Measurements from ENCODE around the gene CBX6.
"Not testable (repeated sequence)": the region's sequence is repeated elsewhere in the genome, so short reads cannot be mapped to it uniquely, and the experiment has no call there.

The CBX6 gene

DNA sequence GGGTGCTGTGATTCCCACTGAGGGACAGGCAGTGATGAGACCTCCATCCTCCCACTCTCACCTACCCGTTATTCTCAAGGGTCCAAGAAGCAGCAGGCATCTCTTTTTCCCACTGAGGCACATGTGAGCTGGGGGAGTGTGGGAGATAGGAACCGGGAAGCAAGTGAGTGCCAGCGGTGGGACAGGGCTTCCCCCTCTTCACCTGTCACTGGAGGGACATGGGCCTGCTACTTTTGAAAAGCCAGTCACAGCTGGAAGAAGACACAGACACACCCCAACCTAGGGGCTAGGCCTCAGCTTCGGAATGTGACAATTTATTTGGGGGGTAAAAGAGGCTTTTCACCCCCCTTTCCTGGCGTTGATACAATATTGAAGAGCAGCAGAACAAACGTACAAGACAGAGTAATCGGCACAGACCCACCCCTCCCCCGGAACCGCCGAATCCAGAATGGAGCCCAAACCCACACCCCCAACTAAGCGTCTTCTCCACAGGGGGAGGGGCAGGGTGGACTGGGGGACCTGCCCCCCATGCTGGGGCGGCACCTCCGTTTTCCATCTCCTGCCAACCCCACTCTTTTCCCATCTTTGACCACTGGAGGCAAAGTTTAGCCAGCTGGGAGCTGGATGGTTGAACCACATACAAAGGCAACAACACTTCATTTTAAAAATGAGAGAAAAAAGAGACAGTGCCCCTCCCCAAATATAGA is 10.7 kb downstream of the CBX6 start:
- no peak for DNase-seq (ENCODE audit: low read depth in 2 of 2, low spot score in 1 of 2)

DNA sequence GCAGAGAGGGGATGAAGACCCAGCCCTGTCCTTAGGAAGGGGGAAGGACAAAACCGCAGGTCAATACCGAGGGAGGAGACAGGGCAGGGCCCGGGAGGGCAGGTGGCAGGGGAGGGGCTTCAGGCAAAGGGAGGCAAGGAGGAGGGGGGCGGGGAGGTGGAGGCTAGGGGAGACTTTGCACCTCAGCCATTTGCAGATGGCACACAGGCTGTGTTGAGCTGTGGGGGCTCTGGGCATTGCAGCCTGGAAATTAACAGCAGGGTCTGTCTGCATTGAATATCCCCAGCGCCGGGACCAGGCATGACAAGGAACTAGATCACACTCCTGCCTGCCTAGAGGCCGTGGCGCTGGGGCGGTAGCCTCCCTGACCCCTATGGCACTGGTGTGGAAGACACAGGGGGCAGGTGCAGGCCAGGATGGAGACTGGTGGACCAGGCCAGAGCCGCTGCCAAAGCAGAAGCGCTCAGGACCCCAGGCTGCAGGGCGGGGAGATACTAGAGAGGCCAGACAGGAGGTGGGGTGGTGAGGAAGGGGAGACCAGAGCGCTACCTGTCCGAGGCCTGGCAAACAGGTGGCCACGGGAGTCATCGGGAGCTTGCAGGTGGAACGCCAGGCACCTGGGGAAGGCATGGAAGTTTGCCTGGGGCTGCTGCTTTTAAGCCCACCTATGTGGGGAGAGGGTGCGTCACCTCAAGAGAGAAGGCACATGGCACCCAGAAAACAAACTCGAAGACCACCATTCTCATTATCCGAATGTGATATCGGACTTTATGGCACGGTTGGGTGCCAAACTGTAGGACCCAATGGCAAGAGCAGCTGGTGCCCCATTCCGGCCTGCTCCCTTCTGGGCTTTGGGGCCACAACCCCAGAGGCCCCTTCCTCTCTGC is 11.5 kb downstream of the CBX6 start:
- no peak for DNase-seq (ENCODE audit: low read depth in 2 of 2, low spot score in 1 of 2)

DNA sequence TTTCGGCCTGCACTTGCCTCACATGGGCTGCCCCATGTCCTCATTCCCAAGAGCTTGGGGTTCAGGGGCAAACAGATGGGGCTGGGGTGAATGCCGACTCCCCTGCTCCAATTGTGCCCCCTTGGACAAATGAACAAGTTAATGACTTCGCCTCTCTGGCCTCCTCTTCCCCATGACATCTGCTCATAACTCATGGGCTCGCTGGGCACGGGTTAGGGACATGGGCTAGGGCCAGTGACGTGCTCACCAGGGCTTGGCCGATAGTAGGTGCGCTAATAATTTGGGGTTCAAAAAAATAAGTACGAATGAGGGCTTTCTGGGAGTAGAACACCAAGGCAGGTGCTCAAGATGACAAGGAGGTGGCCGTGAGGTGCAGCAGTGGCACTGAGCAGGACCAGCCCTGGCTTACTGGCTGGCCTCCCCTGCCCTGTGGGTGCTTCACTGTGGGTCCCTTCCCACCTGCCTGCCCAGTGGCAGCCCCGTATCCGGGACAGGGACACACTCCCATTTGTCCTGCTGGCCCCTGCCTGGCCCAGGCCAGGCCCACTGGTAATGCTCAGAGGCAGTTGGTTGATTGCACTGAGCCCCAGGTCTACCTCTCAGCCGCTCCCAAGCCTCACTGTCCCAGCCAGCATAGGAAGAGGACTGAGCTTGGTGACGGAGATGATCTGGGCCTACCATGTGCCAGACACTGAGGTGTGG is 12.3 kb downstream of the CBX6 start:
- no peak for DNase-seq (ENCODE audit: low read depth in 2 of 2, low spot score in 1 of 2)

DNA sequence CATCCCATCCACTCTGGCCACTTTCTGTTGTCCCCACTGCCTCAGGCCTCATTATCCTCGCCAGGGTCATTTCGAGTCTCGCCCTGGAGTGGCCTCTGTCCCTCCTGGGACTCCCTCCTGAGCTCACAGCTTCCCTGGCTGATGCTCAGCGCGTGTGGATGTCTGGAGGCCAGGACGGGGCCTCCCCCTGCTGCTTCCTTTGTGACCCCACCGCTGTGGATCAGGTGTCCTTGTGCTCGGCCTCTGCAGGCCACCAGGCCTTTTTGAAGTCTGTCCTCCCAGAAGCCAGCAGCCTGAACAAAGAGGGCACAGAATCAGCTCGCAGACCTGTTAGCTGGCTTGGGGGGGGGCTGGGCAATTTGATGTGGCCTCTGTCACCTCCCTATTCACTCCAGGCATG is 13.5 kb downstream of the CBX6 start:
- DNase-seq (ENCODE audit: low read depth in 2 of 2, low spot score in 1 of 2), result no peak

DNA sequence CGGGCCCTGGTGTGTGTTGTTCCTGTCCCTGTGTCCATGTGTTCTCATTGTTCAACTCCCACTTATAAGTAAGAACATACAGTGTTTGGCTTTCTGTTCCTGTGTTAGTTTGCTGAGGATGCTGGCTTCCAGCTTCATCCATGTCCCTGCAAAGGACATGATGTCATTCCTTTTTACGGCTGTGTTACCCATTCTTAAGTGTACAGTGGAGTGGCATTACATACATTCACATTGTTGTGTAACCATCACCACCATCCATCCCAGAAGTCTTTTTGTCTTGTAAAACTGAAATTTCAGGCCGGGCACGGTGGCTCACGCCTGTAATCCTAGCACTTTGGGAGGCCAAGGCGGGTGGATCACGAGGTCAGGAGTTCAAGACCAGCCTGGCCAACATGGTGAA is 17.5 kb downstream of the CBX6 start:
- not testable (repeated sequence) for DNase-seq (ENCODE audit: low read depth in 2 of 2, low spot score in 1 of 2)

DNA sequence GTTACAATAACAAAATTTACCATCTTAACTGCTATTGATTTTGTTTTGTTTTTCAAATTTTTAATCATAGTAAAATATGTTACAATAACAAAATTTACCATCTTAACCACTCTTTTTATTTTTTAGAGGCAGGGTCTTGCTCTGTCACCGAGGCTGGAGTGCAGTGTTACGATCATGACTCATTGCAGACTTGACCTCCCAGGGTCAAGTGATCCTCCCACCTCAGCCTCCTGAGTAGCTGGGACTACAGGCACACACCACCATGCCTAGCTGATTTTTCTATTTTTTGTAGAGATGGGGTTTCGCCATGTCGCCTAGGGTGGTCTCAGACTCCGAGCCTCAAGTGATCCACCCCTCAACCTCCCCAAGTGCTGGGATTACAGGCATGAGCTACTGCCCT is 18.1 kb downstream of the CBX6 start:
- not testable (repeated sequence) for DNase-seq (ENCODE audit: low read depth in 2 of 2, low spot score in 1 of 2)

DNA sequence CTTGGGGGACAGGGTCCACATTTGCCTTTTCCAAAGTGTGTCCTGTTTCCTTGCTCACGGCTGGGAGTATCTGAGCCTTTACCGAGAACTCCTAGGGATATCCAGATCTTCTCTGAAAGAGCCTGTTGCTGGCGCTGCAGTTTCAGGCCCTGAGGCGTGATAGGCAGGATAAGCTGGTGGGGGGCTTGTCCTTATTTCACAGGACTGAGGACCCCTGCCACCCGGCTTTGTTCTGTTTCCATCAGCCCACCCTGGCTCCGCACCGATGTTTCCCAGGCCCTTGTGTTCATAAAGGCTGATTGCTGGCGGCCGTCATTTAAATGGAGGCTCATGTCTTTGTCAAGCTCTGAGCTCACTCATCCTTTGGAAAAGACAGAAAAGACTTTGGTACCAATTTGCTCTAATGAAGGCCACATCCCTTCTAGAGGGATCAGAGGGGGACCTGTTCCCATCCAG is 18.8 kb downstream of the CBX6 start:
- no peak for DNase-seq (ENCODE audit: low read depth in 2 of 2, low spot score in 1 of 2)

DNA sequence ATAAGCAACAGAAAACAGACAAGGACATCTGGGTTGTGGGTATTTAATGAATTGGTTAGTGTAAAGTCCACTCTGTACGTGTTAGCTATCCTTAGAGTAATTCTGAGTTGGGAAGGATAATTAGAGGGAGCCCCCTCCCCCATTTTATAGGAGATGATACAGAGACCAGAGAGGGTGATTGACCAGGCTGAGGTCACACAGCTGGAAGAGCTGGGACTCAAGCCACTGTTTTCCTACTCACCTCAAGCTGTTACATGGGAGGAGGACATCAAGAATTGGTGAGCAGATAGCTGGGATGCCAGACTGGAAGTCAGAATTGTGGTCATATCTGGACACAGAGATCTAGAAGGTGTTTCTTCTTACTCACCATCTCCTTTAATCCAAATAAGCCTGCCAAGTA is 19.5 kb downstream of the CBX6 start:
- DNase-seq (ENCODE audit: low read depth in 2 of 2, low spot score in 1 of 2), result no peak

DNA sequence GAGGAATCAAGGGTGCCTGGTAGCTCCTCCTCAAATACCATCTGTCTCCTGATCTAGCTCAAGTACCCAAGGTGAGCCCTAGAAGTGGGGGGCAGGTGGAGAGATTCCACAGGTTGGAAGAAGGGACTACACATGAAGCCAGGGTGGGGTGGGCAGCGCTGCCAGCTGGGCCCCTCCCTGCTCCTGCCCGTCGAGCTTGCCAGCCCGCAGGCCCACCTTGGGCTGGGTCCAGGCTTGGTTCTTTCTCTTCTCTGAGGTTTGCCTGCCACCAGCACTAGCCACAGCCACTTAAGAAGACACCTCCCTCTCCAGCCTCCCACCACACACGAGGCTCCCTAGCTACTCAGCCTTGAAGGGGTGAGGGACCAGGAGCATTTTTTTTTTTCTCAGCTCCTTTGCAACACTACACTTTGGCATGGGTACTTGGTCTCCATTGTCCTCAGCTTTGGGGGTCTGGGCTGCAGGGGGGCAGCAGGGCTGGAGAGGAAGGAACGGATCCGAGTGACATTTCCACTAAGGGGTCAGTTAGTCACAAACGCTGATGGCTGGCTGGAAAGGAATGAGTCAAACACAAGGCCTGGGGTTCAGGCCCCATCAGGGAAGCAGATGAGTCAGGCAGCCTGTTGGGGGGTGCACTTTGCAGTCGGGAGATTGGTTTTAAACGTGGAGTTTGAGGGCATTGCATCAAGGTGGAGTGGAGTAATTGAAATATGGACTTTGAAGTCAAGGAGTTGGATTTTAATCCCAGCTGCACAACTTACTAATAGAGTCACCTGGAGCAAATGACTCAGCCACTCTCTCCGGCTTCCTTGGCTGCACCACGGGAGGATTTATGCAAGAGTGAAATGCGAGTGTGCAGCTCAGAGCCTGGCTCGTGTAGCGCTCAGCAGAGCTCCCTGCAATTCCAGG is 20.8 kb downstream of the CBX6 start:
- DNase-seq (ENCODE audit: low read depth in 2 of 2, low spot score in 1 of 2), result no peak

DNA sequence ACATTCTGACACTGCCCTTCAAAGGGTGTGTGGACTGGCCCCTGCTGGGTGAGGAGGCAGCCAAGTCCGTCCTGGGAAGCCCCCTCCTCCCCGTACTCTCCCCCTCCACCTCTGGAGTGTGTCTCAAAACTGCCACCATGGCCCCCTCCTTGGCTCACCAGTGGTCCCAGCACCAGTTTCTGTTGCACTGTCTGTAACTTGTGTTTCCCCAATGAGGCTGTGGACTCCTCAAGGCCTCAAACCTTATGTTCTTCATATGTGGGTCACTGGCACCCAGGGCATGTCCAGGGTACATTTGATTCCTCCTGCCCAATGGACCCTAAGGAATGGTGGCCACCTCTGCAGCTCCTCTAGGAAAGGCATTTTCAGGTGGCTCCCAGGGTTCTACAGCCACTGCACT is 21.6 kb downstream of the CBX6 start:
- DNase-seq (ENCODE audit: low read depth in 2 of 2, low spot score in 1 of 2), result no peak

DNA sequence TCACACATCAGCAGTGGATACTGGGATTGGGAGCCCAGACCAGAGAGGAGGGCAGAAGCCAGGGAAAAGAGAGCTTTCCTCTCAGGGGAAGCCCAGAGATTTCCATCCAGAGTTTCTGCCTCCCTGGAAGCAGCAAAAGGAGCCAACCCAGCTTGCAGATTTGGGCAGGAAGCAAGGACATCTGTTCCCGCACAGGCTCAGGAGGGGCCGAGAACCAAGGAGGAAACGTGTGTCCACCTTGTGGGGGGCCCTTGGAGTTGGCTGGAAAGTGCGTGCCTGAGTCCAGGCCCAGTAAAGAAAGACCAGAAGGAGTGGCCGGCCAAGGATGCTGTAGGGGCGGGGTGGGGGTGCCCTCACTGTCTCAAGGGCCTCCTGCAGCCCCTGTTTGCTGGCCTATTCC is 22.2 kb downstream of the CBX6 start:
- DNase-seq (ENCODE audit: low read depth in 2 of 2, low spot score in 1 of 2), result no peak

DNA sequence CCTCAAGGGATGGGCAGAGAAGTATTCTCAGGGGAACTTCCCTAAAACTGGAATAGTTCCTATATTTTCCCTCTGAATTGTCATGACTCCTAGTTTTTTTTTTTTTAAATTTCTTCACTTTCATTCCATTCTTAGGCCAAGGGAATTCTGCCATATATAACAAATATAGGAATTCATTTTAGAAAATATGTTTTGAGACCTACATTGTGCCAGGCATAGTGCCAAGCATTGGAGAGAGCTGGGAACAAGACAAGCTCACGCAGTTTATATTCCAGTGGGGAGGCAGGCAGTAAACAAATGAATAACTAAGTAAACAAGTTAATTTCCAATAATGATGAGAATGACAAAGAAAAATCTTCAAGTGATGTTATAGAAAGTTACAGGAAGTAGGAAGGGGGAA is 25.6 kb downstream of the CBX6 start:
- DNase-seq (ENCODE audit: low read depth in 2 of 2, low spot score in 1 of 2), result no peak

DNA sequence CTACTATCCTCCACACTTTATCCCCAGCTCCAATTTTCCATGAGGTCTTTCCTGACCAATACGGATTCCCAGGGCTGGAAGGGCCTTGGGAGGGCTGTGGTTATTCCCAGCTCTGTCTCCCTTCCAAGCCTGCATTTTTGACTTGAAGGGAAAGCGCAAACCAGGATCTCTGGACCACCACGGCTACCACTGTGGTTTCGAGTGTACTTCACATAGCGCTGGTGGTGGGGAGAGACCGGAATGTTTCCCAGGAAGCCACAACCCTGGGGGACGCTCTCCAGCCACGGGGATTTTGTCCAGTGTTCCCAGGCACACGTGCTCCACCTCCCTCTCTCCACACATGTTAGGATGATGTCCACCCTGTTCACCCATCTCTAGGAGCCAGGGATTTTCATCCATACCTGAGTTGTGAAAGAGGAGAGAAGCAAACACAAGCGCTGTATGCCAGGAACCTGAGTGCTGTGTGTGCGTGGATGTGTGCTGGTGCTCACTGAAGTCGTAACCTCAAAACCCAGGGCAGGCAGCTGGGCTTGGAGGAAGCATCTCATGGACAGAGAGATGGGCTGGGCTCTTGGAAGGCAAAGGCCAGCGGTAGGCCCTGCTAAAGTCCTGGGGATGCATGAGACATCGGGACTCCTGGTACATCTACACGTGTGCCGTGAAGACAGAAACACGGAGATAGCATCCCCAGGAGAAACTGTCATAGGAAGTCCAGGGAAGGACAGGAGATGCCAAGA is 26.8 kb downstream of the CBX6 start:
- no peak for DNase-seq (ENCODE audit: low read depth in 2 of 2, low spot score in 1 of 2)

DNA sequence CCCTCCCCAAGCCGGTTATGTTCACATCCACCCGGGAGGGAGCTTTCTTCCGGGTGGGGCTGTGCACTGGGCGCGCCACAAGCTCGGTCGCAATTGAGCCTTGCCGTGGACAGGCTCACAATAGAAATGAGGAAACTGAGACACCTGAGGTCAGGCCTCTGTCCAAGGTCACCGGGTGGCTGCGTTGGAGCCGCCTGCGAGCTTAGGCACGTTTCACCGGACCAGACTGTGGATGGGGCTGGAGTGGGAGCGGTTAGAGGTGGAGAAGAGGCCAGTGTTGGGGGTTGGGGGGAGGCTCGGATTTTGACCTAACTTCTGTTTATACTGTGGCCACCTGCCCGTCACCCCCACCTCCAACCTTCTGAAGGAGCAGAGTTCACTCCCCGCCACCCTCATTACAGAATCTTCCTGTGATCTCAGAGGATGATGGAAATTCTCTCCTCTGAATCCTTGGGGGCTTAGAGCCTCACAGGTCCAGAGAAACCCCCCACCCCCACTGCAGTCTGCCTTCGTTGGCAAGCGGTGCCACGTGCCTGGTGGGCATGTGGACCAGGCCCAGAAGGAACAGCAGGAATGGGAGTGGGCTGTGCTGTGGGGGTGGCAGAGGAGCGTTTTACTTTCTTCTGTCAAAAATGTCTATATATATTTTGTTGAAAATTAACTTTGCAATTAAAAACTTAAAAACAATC is 27.6 kb downstream of the CBX6 start:
- no peak for DNase-seq (ENCODE audit: low read depth in 2 of 2, low spot score in 1 of 2)

DNA sequence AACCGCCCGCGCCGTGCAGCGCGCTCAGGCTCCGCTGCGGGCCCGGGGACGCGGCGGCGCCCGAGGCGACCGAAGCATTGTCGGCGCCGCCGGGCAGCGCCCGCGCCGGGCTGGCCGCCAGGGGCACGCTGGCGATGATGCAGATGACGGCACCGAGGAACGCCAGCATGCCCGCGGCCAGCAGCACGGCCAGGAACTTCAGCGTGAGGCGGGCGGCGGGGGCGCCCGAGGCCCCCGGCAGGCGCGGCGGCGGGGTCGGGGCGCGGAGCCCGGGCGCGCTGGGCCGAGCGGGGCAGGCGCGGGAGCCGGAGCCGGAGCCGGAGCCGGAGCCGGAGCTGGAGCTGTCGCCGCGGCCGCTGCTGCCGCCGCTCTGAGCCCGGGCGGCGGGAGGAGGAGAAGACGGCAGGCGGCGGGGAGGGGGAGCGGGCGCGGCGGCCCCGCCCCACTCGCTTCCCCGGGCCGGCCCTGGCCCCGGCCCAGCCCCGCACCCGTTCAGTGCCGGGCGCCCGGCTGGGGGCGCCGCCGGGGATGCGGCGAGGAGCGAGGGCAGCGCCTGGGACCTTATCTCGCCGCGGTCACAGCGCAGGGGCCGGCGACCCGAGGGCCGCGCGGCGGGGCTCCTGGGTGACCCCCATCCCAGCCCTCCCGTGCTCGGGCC is 28.2 kb downstream of the CBX6 start, which contains the start of gene NPTXR:
Gene NPTXR (minus strand): TSS at position 372 of the 658 bp plus-strand sequence.
- DNase-seq (ENCODE audit: low read depth in 2 of 2, low spot score in 1 of 2), result no peak

DNA sequence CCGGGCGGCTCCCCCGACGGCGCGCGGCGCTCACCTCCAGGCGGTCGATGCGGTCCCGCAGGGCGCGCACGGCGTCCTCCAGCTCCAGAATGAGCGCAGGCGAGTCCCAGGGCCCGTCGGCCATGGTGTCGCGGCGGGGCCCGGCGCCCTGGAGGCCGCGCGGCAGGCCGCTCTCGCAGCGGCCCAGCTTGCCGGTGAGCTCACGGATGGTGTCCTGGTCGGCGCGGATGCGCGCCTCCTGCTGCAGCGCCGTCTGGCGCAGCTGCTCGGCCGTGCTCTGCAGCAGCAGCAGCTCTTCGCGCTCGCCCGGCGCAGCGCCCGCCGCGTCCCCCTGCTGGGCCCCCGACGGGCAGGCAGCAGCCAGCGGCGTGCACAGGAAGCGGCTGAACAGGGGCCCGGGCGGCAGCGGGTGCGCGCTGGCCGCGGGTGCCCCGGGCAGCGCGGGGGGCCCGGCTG is 28.8 kb downstream of the CBX6 start:
- DNase-seq (ENCODE audit: low read depth in 2 of 2, low spot score in 1 of 2), result no peak

DNA sequence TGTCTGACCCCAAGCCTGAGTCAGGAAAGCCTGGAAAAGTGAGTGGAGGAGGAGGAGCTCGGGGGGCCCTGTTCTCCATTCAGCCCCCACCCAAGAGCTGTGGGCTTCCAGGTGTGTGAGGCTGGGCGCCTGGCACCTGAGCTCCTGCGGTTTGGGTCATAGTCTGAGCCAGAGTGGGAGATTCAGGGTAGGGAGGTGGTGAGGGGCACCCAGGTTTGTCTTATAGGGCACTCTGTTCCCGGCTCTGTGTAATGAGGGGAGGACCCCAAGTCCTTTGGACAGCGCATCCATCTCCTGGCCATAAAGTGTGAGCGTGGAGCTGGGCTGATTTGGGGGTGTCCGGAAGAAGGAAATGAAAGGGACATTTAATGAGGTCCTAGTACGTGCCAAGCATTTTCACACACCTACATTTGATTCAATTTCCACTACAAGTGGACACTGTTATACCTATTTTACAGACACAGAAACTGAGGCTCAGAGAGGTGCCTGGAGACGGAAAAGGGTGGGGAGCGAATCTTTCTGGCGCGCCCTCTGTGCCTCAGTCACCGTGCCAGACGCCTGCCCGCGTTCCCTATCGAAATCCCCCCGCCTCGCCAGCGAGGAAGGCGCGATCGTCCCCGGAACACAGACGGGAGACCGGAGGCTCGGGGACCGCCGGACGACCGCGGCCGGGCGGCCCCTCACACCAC is 29.4 kb downstream of the CBX6 start:
- no peak for DNase-seq (ENCODE audit: low read depth in 2 of 2, low spot score in 1 of 2)

DNA sequence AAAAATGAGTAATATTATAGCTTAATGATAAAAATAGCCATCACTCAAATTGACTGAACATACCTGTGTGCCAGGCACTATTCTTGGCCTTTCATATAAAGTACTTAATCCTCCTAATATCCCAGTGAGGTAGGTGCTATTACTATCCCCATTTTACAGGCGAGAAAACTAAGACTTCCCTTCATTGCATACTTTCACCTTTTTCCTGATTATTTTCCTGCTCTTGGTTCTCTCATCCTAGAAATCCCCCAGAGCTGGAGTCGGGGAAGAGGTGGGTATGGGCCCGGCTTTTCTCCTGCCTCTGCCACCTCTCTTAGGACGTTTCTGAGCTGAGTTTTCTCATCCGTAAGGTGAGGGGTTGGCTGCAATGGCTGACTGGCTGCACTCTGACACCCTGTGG is 30.4 kb downstream of the CBX6 start:
- DNase-seq (ENCODE audit: low read depth in 2 of 2, low spot score in 1 of 2), result no peak
